Memory B cell (primary cell): ENCODE data around the gene KNSTRN.

Source experiments
- ATAC-seq: fragments of 150-1000 bp; cut with Tn5 transposase; 2 replicates; pipeline ENCODE4 v1.10.0; 2021; ENCODE audit warnings: low read depth, mild to moderate bottlenecking, moderate library complexity
- DNase-seq, 2 donors: peaks; one replicate each; pipeline ENCODE4 v3.0.0; 2022; ENCODE audit warnings: low spot score in 2 of 2
- H3K27ac Mint-ChIP-seq: one replicate; pipeline ENCODE4 v1.8.0; 2022; ENCODE audit warnings: mild to moderate bottlenecking, moderate library complexity, mixed read lengths
- H3K27me3 Mint-ChIP-seq: one replicate; pipeline ENCODE4 v1.8.0; 2022; ENCODE audit warnings: mixed read lengths
- H3K36me3 Mint-ChIP-seq: one replicate; pipeline ENCODE4 v1.8.0; 2022; ENCODE audit warnings: mild to moderate bottlenecking, mixed read lengths
- H3K4me1 Mint-ChIP-seq: one replicate; pipeline ENCODE4 v1.8.0; 2022; ENCODE audit warnings: mixed read lengths
- H3K4me3 Mint-ChIP-seq: one replicate; pipeline ENCODE4 v1.8.0; 2022; ENCODE audit warnings: mild to moderate bottlenecking, moderate library complexity, mixed read lengths
- H3K9me3 Mint-ChIP-seq: one replicate; pipeline ENCODE4 v1.8.0; 2022; ENCODE audit warnings: mixed read lengths

Gene KNSTRN

DNA sequence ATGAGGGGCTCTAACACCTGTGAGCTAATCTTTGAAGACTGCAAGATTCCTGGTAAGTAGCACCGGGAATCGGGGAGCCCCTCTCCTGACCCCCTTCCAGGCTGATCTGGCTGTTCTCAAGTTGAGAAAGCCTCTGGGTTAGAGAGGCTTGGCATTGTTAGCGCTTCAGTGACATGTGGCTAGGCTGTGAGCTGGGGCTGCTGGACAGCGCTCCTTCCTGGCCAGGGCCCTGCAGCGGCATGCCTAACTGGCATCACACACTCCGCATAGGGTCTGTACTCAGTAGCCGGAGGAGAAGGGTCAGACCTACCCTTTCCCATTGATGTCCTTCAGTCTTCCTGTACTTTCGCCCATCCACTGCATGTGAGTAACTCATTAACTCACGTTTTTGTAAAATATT is 30.5 kb downstream of the KNSTRN start:
- H3K4me1 Mint-ChIP-seq, result no peaks in the 10 kb centered on the region
- no peak overlapping the region for H3K27ac Mint-ChIP-seq
- DNase-seq (no peak), ATAC-seq (no peak)
- no peaks in the 10 kb centered on the region for H3K27me3 Mint-ChIP-seq
- peaks cover 34% of the 10 kb centered on the region for H3K36me3 Mint-ChIP-seq
- no peaks in the 10 kb centered on the region for H3K9me3 Mint-ChIP-seq
- H3K4me3 Mint-ChIP-seq, result no peak overlapping the region

DNA sequence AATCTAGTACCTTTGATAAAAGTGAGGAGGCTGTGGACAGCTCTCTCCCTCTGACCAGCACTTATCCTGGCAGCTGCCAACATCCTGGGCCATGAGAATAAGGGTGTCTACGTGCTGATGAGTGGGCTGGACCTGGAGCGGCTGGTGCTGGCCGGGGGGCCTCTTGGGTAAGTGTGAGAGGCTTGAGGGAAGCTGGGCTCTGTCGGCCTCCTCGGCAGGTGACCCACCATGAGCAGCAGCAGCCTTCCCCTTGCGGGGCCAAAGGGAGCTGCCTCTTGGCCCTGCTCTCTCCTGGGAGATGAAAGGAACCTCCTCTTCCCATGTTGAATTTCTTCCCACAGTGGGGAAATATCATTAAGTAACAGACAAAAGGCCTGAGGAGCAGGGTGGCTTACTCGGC is 32.3 kb downstream of the KNSTRN start:
- peaks cover 34% of the 10 kb centered on the region for H3K36me3 Mint-ChIP-seq
- no peaks in the 10 kb centered on the region for H3K27me3 Mint-ChIP-seq
- no peak for ATAC-seq
- DNase-seq, result no peak
- H3K4me1 Mint-ChIP-seq, result no peaks in the 10 kb centered on the region
- no peaks in the 10 kb centered on the region for H3K9me3 Mint-ChIP-seq
- no peak overlapping the region for H3K27ac Mint-ChIP-seq
- H3K4me3 Mint-ChIP-seq, result no peak overlapping the region

DNA sequence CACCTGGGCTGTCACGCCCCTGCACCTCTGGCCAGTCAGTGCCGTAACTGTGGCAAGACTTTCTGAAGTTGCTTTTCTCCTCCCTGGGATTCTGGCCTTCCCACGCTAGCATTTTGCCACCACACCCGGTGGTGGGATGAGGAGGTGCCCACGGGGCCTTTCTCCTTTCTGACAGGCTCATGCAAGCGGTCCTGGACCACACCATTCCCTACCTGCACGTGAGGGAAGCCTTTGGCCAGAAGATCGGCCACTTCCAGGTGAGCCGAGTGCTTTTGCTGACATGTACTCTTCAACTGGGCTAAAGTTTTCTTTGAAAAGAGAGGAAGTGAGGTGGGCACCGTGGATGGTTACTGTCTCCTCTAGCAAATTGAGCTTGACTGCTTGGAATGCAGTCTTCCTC is 32.7 kb downstream of the KNSTRN start:
- Mint-ChIP-seq H3K27me3 (no peaks in the 10 kb centered on the region), H3K9me3 (no peaks in the 10 kb centered on the region), H3K4me1 (no peaks in the 10 kb centered on the region), H3K4me3 (no peak overlapping the region), H3K36me3 (peaks cover 31% of the 10 kb centered on the region), H3K27ac (no peak overlapping the region)
- no peak for ATAC-seq
- DNase-seq, result no peak

DNA sequence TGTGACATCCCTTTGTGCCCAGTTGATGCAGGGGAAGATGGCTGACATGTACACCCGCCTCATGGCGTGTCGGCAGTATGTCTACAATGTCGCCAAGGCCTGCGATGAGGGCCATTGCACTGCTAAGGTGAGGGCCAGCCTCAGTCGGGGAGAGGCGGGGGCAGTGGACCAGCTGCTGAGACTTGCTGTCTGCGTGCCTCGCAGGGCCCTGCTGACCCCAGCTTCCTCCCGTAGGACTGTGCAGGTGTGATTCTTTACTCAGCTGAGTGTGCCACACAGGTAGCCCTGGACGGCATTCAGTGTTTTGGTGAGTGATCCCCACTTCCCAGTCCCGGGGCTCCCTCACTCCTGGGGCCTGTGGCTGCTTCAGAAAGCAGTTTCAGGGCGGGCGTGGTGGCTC is 33.5 kb downstream of the KNSTRN start:
- H3K27ac Mint-ChIP-seq, result no peak overlapping the region
- no peak overlapping the region for H3K4me3 Mint-ChIP-seq

DNA sequence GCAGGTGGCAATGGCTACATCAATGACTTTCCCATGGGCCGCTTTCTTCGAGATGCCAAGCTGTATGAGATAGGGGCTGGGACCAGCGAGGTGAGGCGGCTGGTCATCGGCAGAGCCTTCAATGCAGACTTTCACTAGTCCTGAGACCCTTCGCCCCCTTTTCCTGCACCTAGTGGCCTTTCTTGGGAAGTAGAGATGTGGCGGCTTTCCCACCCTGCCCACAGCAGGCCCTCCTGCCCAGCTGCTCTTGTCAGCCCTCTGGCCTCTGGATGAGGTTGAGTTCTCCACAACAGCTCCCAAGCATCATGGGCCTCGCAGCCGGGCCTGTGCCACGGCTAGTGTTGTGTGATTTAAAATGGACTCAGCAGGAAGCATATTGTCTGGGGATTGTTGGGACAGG is 35.6 kb downstream of the KNSTRN start:
- Mint-ChIP-seq H3K27me3 (no peaks in the 10 kb centered on the region), H3K27ac (no peak overlapping the region), H3K4me1 (peaks cover 2% of the 10 kb centered on the region), H3K36me3 (peaks cover 14% of the 10 kb centered on the region), H3K4me3 (no peak overlapping the region), H3K9me3 (no peaks in the 10 kb centered on the region)
- DNase-seq (no peak), ATAC-seq (no peak)

More for the DNA sequence above, 33.5 kb downstream of the KNSTRN start:
- DNase-seq (no peak), ATAC-seq (no peak)
- no peaks in the 10 kb centered on the region for H3K9me3 Mint-ChIP-seq
- no peaks in the 10 kb centered on the region for H3K27me3 Mint-ChIP-seq
- no peaks in the 10 kb centered on the region for H3K4me1 Mint-ChIP-seq
- H3K36me3 Mint-ChIP-seq, result peaks cover 26% of the 10 kb centered on the region

DNA sequence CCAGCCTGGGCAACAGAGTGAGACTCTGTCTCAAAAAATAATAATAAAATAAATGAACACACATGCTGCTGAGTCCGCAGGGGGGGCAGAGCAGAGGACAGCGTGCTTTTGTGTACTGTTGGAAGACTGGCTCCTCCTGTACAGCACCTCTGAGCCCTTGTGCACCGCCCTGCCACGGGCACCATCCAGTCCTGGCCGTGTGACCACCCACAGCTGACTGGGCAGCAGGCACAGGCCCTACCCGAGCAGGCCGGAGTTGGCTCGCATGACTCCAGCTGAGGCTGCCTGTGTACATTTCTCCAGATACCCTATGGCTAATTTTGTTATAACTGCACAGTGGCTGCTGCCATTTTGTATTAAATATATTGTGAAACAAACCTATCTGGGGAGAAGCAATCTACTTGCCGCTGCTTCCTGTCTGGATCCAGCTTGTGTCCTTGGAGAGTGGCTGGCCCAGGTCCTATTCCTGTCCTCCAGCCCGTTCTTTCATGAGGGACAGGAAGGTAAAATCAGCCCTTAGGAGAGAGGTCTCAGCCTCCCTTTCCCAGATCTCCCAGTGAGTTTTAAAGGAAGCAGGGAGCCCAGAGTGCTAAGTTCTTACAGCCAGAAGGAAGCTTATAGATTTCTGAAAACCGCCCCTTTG is 37.7 kb downstream of the KNSTRN start:
- DNase-seq (no peak), ATAC-seq (no peak)
- no peaks in the 10 kb centered on the region for H3K9me3 Mint-ChIP-seq
- H3K36me3 Mint-ChIP-seq, result peaks cover 15% of the 10 kb centered on the region
- H3K4me1 Mint-ChIP-seq, result peaks cover 2% of the 10 kb centered on the region
- H3K4me3 Mint-ChIP-seq, result no peak overlapping the region
- H3K27me3 Mint-ChIP-seq, result no peaks in the 10 kb centered on the region
- H3K27ac Mint-ChIP-seq, result no peak overlapping the region

DNA sequence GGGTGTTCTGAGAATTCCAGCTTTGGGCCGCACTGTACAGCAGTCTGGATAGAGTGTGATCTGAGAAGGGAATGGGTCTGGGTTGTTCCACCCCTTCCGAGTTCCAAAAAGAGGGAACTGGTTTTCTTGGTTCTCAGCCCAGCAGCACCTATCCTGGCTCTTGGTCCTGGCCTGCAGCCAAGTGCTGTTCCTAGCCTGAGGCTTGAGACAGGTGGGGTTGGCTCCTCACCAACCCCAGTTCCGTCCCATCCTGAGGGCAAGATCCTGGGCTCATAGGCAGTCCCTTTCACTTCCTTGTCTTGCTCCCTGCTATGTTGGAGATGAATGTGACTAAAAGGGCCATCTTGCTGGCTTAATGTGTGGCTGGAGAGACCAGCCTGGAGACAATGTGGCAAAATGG is 38.3 kb downstream of the KNSTRN start:
- peaks cover 12% of the 10 kb centered on the region for H3K36me3 Mint-ChIP-seq
- ATAC-seq, result no peak
- no peak overlapping the region for H3K27ac Mint-ChIP-seq
- no peak for DNase-seq
- H3K4me3 Mint-ChIP-seq, result no peak overlapping the region
- no peaks in the 10 kb centered on the region for H3K27me3 Mint-ChIP-seq
- peaks cover 2% of the 10 kb centered on the region for H3K4me1 Mint-ChIP-seq
- no peaks in the 10 kb centered on the region for H3K9me3 Mint-ChIP-seq

DNA sequence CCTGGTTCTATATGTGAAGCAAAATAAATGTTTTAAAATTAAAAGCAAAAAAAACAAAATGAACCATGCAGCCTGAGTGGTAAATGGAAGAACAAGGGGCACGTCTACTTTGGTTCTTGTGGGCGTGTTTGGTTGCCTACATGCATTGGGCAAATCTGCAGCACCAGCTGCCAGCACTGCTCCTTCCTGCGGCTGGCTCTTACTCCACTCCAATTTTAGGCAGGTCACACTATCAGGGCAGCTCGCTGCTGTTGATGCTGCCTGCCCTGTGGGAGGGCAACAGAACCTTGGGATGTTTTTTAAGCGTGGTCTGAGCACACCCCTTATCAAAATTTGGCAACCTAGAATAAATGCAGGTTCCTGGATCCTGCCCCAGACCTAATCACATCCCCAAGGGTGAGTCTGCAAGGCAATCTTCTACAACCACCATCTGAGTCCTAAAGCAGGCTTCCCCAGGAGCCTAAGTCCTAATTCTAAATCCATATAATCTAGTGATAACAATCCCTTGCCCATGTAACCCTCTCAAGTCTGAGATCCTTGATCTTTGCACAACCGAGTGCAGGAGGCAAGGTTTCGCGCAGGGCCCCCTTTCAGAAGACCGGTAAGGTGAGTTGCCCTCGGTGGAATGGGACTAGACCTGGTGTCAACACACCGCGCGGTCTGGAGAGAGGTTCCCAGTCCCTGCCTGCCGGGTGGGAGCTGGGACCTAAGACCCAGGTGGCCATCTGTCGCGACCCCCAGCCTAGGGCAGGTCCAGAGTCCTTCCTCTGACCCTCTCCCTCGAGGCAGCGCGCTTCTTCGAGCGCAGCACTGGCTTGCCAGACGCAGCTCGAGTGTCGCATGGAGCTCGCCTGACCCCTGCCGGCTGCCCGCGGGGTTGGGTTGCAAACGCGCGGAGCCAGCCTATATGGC is 39.0 kb downstream of the KNSTRN start:
- ATAC-seq (peak; percentile 99), DNase-seq (peak; percentile 79 to 90)
- Mint-ChIP-seq H3K4me3 (no peak overlapping the region), H3K9me3 (no peaks in the 10 kb centered on the region), H3K36me3 (peaks cover 11% of the 10 kb centered on the region), H3K4me1 (peaks cover 2% of the 10 kb centered on the region), H3K27me3 (no peaks in the 10 kb centered on the region), H3K27ac (no peak overlapping the region)

DNA sequence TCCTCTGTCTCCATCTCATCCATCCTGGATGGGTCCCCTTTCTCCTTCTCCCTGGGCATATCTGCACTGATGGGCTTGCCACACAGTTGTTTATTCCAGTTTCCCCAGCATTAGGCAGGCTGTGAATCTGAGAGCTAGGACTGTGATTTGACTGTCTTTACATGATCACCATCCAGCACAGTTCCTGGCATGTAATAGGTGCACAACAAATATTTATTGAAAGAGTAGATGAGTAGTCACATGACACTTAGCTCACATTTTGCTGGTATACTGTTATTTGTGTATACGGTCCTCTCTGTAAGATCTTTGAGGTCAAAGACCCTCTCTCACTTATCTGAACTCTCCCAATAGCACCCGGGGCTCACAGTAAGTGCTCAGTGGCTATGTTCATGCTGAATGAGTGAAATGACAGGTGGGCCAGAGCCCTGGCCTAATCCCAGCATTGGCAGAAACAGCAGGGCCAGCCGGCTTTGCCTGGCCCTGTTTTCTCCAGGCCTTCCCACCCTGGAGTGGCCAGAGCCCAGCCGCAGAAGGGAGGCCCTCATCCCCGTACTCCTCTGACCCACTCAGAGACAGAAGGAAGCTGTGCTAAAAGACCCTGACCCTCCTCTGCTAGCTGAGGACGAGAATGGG is 42.1 kb downstream of the KNSTRN start:
- peaks cover 2% of the 10 kb centered on the region for H3K4me1 Mint-ChIP-seq
- no peak for DNase-seq
- no peak overlapping the region for H3K4me3 Mint-ChIP-seq
- H3K9me3 Mint-ChIP-seq, result no peaks in the 10 kb centered on the region
- no peak overlapping the region for H3K27ac Mint-ChIP-seq
- no peaks in the 10 kb centered on the region for H3K27me3 Mint-ChIP-seq
- no peak for ATAC-seq
- H3K36me3 Mint-ChIP-seq, result peaks cover 12% of the 10 kb centered on the region

DNA sequence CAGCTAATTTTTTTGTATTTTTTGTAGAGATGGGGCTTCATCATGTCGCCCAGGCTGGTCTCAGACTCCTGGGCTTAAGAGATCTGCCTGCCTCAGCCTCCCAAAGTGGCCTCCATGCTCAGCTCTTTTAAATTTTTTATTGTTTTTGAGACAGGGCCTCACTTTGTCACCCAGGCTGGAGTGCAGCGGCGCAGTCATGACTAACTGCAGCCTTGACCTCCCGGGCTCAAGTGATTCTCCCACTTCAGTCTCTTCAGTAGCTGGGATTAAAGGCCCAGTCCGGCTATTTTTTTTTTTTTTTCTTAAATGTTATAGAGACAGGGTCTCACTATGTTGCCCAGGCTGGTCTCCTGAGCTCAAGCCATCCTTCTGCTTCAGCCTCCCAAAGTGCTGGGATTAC is 43.2 kb downstream of the KNSTRN start:
- no peaks in the 10 kb centered on the region for H3K27me3 Mint-ChIP-seq
- H3K4me3 Mint-ChIP-seq, result no peak overlapping the region
- ATAC-seq, result no peak
- H3K9me3 Mint-ChIP-seq, result no peaks in the 10 kb centered on the region
- no peak overlapping the region for H3K27ac Mint-ChIP-seq
- peaks cover 12% of the 10 kb centered on the region for H3K36me3 Mint-ChIP-seq
- H3K4me1 Mint-ChIP-seq, result peaks cover 2% of the 10 kb centered on the region
- DNase-seq, result no peak

DNA sequence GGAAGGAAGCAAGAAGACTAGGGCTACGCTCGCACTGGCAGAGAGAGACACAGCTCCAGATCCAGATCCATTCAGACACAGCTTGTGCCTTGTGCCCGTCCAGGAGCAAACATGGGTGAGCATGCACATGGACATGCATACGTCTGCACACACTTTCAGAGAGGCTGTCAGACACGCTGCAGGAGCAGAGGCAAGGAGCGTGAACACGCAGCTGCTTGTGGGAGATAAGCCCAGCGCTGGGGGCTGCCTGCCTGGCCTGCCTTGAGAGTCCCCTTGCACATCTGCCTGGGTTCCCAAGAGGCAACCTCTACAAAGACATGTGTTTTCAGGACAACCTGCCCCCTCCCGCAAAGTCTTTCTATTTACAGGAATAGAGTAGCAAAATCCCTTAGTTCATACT is 44.7 kb downstream of the KNSTRN start:
- no peak overlapping the region for H3K27ac Mint-ChIP-seq
- no peaks in the 10 kb centered on the region for H3K27me3 Mint-ChIP-seq
- H3K4me1 Mint-ChIP-seq, result no peaks in the 10 kb centered on the region
- no peak overlapping the region for H3K4me3 Mint-ChIP-seq
- ATAC-seq (no peak), DNase-seq (no peak)
- H3K36me3 Mint-ChIP-seq, result peaks cover 12% of the 10 kb centered on the region
- no peaks in the 10 kb centered on the region for H3K9me3 Mint-ChIP-seq

DNA sequence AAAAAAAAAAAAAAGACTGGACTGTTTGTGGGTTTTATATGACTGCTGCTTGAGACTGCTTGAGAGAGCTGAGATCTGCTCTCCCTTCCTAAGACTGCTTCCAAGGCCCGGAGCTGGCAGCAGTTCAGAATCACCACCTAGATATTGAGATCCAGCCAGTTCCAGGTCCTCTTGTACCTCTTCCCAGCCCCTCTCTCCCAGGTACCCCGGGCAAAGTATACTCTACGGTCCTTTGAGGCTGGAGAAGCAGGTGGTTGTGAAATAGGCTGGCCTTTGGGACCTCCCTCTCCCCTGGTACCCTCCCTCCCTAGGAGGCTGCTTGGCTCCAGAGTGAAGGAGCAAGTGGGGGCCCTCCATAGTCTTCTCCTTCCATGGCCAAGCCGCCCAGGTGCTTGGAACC is 45.7 kb downstream of the KNSTRN start:
- ATAC-seq (no peak), DNase-seq (no peak)
- Mint-ChIP-seq H3K27ac (no peak overlapping the region), H3K9me3 (no peaks in the 10 kb centered on the region), H3K27me3 (no peaks in the 10 kb centered on the region), H3K4me1 (no peaks in the 10 kb centered on the region), H3K36me3 (peaks cover 12% of the 10 kb centered on the region), H3K4me3 (no peak overlapping the region)

DNA sequence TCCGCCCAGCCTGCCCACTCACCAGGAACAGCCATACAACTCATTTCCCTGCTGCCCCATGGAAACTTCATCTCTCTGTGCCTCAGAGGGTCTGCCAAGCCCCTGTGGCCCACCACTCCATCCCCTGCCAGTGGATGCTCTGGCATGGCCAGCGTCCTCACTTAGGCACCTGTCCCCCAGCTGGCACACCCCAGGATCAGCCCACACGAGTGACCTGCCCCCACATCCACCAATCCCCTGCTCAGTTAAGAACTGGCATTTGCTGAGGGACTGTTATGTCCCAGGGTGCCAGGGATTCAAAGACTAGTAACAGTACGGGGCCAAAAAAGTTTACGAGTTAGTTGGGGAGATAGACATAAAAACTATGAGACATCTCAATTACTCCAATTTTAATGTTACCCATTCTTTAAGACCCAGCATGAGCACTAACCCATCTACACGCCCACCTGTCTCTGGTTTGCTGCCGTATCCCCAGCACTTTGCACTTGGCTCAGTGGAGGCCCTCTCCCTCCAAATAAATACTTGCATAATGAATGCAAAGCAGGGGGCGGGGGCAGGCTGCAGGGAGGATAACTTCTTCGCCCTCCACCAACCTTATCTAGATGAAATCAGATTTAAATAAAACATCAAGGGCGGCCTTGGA is 46.7 kb downstream of the KNSTRN start:
- Mint-ChIP-seq H3K4me3 (no peak overlapping the region), H3K27ac (no peak overlapping the region), H3K36me3 (peaks cover 11% of the 10 kb centered on the region), H3K4me1 (no peaks in the 10 kb centered on the region), H3K27me3 (no peaks in the 10 kb centered on the region), H3K9me3 (no peaks in the 10 kb centered on the region)
- no peak for DNase-seq
- ATAC-seq, result no peak

DNA sequence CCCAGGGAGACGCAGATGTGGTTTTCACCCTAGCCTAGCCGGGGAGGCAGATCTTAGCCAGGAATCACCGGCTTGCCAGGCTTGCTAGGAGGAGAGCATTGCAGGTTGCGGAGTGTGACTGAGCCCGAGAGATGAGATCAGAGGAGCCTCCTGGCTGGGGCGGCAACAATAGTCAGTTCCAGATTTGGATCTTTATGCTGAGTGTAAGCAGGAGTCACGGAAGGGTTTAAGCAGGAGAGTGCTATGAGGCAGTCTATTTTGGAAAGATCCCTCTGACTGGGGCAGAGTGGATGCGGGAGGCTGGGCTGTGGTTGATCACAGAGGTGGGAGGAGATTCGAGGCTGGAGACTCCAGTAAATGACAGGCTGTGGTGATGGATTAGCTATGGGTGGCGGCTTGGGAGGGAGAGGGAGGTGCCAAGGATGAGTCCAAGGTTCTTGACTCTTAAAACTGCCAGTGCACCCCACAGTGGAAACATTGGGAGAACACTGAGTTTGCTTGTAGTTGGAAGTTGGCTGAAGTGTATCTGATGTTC is 47.8 kb downstream of the KNSTRN start:
- ATAC-seq, result no peak
- Mint-ChIP-seq H3K36me3 (peaks cover 6% of the 10 kb centered on the region), H3K27ac (no peak overlapping the region), H3K27me3 (no peaks in the 10 kb centered on the region), H3K4me1 (no peaks in the 10 kb centered on the region), H3K9me3 (no peaks in the 10 kb centered on the region), H3K4me3 (no peak overlapping the region)
- DNase-seq, result no peak
